ENCODE results near the gene TXNIP.

The TXNIP gene

GRCh38 chr1:145961425-145962156, 34.8 kb downstream of the TXNIP start:
- peak; percentile 25 for DNase-seq

DNA sequence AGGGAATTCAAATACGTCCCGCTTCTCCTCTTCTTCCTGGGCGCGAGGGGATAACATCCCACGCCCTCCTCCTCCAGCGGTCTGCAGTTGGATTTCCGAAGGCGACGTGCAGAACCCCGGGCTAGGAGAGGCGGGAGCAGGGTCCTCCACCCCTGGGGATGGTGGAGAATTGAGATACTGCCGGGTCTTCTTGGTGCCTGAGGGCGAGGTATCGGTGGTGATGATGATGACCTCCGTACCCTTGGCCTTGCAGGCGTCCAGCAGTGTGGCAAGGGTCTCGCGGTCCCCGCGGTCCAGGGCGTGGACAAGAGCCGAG, 35.3 kb downstream of the TXNIP start:
- DNase-seq = no peak

GRCh38 chr1:145960468-145961108, 35.8 kb downstream of the TXNIP start:
- peak; percentile 84 for DNase-seq

- DNase-seq = no peak
Observed at GRCh38 chr1:145959957-145960467, 36.4 kb downstream of the TXNIP start.

DNA sequence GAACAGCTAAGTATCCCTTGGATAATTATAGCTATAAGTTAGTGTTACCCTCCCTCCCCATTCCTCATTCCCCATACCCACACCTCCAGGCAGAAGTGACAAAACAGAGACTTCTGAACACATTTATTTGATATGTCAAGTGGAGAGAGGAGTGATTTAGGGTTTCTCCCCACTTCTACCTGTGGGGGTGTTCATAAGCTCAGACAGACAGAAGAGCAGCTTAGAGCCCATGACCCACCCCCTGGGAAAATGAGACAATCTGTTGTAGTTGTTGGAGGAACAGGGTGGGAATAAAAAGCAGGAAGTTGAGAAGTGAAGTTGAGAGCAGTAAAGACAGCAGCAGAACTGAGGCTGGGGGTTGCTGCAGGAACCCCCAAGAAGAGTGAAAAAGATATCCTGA, 37.0 kb downstream of the TXNIP start:
- DNase-seq = no peak

GRCh38 chr1:145958734-145959133, 37.6 kb downstream of the TXNIP start:
- DNase-seq = no peak

DNA sequence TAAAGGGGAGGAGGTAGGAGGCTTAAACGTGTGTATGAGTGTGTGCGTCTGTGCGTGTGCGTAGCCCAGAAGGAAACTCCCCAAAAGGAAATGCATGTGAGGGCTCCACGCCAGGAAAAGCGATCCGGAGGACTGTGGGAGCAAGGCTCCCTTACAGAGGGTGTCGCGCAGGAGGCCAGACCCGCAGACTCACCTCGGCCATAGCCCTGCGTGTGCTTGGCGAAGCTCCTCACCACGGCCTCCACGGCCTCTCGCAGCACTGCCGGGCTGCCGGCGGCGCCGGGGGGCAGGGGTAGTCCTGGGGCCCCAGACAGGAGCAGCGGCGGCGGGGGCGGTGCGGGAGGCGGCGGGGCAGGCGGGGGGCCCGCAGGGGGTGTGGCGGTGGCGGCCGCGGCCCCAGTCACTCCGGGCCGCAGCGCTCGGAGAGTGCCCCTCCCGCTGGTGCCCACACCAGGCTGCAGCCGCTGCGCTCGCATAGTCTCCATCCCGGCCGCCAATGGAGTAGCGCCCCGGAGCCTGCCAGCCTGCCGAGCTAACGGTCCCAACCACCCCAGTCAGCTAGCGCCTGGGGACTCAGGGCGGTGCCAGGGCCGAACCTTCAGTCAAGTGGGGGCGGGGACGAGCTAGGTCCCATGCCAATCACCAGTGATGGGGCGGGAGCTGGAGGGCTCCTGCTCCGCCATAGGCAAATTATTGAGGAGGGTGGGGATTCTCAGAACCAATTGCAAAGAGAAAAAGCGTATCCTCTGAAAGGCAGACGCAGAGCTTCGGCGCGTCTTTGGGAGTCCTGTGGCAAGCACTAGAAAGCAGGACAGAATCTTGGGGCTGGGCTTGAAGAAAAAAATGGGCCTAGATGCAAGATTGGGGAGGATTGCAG, 38.7 kb downstream of the TXNIP start, which contains the start of gene LIX1L:
LIX1L (minus strand) TSS at position 575 of the 877 bp plus-strand sequence; CDS start at position 485, 90 bp downstream.
- DNase-seq = peak; percentile 98

GRCh38 chr1:145956781-145957442, 39.5 kb downstream of the TXNIP start:
- DNase-seq = no peak

DNA sequence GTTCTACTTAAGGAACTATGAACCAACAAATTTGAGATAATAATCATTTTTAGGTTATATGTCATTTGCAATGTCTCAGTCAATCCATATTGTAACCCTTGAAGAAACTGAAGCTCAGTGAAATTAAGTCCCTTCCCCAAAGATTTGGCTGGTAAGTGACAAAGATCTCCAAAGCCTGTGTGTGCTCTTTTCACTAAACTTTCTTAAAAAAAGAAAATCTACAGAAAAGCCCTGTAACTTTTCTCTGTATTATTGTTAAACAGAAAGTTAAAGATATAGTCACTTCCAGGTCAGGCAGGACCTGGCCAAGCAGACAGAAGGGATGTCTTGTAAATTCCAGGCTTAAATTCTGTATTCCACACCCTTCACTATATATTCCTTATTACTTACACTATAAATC, 40.0 kb downstream of the TXNIP start:
- DNase-seq = no peak

GRCh38 chr1:145955436-145955835, 40.9 kb downstream of the TXNIP start:
- no peak for DNase-seq

DNA sequence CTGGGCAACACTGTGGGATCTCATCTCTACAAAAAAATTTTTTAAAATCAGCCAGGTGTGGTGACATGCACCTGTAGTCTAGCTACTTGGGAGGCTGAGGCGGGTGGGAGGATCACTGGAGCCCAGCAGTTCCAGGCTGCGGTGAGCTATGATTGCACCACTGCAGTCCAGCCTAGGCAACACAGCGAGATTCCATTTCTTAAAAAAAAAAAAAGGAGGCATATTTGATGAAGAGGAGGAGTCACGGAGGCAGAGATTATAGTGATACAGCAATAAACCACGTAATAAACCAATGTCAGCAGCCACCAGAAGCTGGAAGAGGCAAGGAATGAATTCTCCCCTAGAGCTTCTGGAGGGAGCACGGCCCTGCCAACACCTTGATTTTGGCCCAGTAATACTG, 42.5 kb downstream of the TXNIP start:
- DNase-seq = no peak

- DNase-seq = no peak
Observed at GRCh38 chr1:145952903-145953302, 43.5 kb downstream of the TXNIP start.

DNA sequence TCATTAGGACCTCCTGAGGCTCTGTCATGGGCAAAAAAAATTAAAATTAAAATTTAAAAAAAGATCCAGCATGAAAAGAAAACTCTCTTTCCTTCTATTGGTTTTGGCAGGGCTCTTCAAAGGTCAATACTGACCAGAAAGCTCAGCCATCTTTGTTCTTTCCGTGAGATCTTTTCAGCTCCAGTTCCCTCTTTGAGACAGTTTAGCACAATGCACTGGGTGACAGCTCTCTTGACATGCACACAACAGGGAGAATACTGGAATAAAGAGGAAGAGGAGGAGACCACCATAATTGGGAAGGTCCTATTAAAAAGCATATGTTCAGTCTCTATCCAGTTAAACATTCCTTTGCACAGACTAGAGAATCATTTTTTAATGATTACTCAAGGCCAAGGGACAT, 44.9 kb downstream of the TXNIP start:
- DNase-seq = no peak

DNA sequence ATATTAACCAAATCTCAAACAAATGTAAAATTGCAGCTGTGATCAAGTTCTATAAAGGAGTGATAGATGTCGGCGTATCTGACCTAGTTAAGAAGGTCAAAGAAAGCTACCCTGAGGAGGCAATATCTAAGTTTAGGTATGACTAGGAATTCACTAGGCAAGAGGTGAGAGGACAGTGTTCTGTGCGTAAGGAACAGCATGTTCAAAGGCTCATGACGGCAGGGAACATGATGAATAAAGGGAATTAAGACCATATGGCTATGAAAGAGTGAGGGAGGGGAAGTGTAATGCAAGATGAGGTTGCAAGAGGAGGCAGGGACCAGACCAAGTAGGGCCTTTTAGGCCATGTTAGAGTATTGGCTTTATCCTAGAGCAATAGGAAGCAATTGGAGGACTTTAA, 47.2 kb downstream of the TXNIP start:
- no peak for DNase-seq

DNA sequence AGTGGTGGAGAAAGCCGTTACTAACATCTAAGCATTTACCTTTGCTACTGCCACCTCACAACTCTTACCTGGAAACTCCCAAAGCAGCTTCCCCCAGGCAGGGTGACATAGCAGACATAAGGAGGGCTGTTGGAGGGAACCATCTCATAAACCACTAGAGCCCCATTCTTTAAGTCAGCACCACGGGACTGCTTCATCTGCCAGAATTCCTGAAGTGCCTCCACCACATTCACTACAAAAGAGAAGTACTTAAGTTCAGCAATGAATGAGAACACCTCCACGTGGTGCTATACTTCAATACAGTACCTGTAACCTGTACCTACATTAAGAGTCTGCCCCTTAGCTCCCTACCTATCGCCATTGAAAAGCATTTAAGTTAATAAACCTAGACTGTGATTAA, 48.8 kb downstream of the TXNIP start:
- DNase-seq = no peak

GRCh38 chr1:145946477-145946986, 49.8 kb downstream of the TXNIP start:
- no peak for DNase-seq

- DNase-seq = no peak
Observed at GRCh38 chr1:145944532-145944931, 51.8 kb downstream of the TXNIP start.

DNA sequence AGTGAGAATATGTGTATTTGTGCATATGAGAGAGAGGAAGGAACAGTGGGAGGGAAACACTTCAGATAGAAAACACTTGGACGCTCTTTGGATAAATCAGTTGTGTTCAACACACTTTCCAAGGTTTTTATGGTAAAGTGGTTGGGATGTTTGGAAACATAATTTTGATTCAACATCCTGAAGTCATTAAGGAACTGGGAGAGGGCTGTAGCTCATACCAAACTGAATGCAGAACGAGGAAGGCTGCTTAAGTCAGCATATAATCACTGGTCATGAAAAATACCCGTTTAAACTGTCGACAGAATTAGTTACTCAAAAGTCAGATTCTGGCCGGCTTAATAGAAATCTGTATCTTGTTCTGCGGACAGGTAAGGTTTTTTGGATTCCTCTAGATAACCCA, 53.5 kb downstream of the TXNIP start:
- DNase-seq = no peak

Measured in NCI-H1092 treated with DMSO at 0.1 percent for 48 hours (cell line).